Testis (tissue), 3 donors: ENCODE measurements around the gene IFI30. TPM values are rescaled to one million over a fixed set of nuclear protein-coding genes. Genes with fewer than 3 reads are reported as not detected.

Source experiments
- DNase-seq: peaks from one replicate; pipeline ENCODE4 v3.0.0-alpha.2; 2019
- H3K27ac ChIP-seq, 2 donors: fragments of 200-600 bp; sonication (generic); one replicate each; pipeline ENCODE4 v1.5.1; 2019
- H3K27me3 ChIP-seq: fragments of 200-600 bp; sonication (generic); one replicate; pipeline ENCODE4 v1.5.1; 2019
- H3K36me3 ChIP-seq: fragments of 200-600 bp; sonication (generic); one replicate; pipeline ENCODE4 v1.5.1; 2017; ENCODE audit warnings: low read depth; ENCODE audit errors: missing control alignments
- H3K4me1 ChIP-seq: fragments of 200-600 bp; sonication (generic); one replicate; pipeline ENCODE4 v1.5.1; 2019
- H3K4me3 ChIP-seq, 2 donors: fragments of 200-600 bp; sonication (generic); one replicate each; pipeline ENCODE4 v1.5.1; 2017 to 2019
- H3K9me3 ChIP-seq: fragments of 200-600 bp; sonication (generic); one replicate; pipeline ENCODE4 v1.5.1; 2017
- CTCF ChIP-seq, 3 experiments: fragments of 450-650 bp in 2 of 3; fragments of 200-600 bp in 1 of 3; sonication (generic) in 1 of 3; IDR thresholded peaks; one replicate each; pipeline ENCODE4 v1.5.1; 2016 to 2019; ENCODE audit warnings: antibody characterized with exemption in 3 of 3, mild to moderate bottlenecking in 2 of 3, moderate library complexity in 1 of 3
- POLR2A ChIP-seq: fragments of 450-650 bp; IDR thresholded peaks from one replicate; pipeline ENCODE4 v1.6.1; 2017; ENCODE audit warnings: antibody characterized with exemption, mild to moderate bottlenecking, moderate library complexity
- WGBS, 2 donors: methylation state at CpG; one replicate each; pipeline ENCODE4 v1.1.5; 2018; 5-methylcytosine and 5-hydroxymethylcytosine counted together
- intact Hi-C: fragments of 100-400 bp; cut with DNase I; formaldehyde crosslinking; loops from one replicate; pipeline ENCODE4 v1.15.1; 2023; ENCODE audit warnings: low total_unique reads
- polyA plus RNA-seq: library from polyadenylated mRNA; stranded (reverse); fragments of 350-450 nt; fragmentation: Illumina TruSeq; extraction: RNeasy Lipid Tissue Mini Kit (QIAGEN cat#74804); gene quantifications from one replicate; pipeline ENCODE4 v1.2.3, GENCODE V29; 2014; ENCODE audit warnings: low read depth, low replicate concordance; ENCODE audit not compliant: insufficient read depth
- total RNA-seq, 2 donors: library from RNA; depleted of rRNA; stranded (reverse); fragments of >200 nt; gene quantifications; one replicate each; pipeline ENCODE4 v1.2.3, GENCODE V29; 2016

Gene IFI30
- total and polyA plus RNA-seq, 3 donors from 2014 or later = 3.2 to 47.6 (median 7.4) TPM

- intact Hi-C loops = no loop called here
- Histone ChIP-seq H3K4me1 (peaks cover 10% of the 10 kb centered on the region), H3K27ac (no peak overlapping the region), H3K36me3 (no peaks in the 10 kb centered on the region), H3K4me3 (peak overlapping the region; percentile 65 to 66), H3K9me3 (no peaks in the 10 kb centered on the region), H3K27me3 (no peaks in the 10 kb centered on the region)
- TF ChIP-seq CTCF (IDR thresholded peaks at IDR 0.05) (peak in 2 of 3 experiments; percentile 10 to 29), POLR2A (no peak)
- peak; percentile 57 for DNase-seq
- WGBS, 2 donors = 3 to 21% methylated on average over 6 to 32 of the region's 32 CpGs
Observed at GRCh38 chr19:18202778-18203407, 29.3 kb downstream of the IFI30 start.

GRCh38 chr19:18203408-18203862 lies 29.8 kb downstream of the IFI30 start:
- intact Hi-C loops = no loop called here
- TF ChIP-seq POLR2A = no peak
- no peak for TF ChIP-seq CTCF (IDR thresholded peaks at IDR 0.05)
- Histone ChIP-seq H3K9me3 (no peaks in the 10 kb centered on the region), H3K27ac (peak overlapping the region; percentile 22 to 69), H3K27me3 (no peaks in the 10 kb centered on the region), H3K36me3 (no peaks in the 10 kb centered on the region), H3K4me1 (peaks cover 10% of the 10 kb centered on the region), H3K4me3 (peak overlapping the region; percentile 65 to 66)
- DNase-seq = no peak
- WGBS, 2 donors = 0 to 1% methylated on average over 14 to 37 of the region's 38 CpGs

- TF ChIP-seq CTCF (IDR thresholded peaks at IDR 0.05) (peak in 2 of 3 experiments; percentile 9 to 35), POLR2A (peak; percentile 90)
- intact Hi-C loops = no loop called here
- 0 to 1% methylated on average over 2 to 50 of the region's 50 CpGs for WGBS, 2 donors
Observed at GRCh38 chr19:18203863-18204393, 30.3 kb downstream of the IFI30 start, which contains the start of gene RAB3A. RAB3A (minus strand) TSS chr19:18204042; CDS start chr19:18202740, 1,302 bp downstream.

GRCh38 chr19:18204394-18205199 lies 31.0 kb downstream of the IFI30 start:
- Histone ChIP-seq H3K9me3 (no peaks in the 10 kb centered on the region), H3K27me3 (no peaks in the 10 kb centered on the region), H3K4me1 (peaks cover 10% of the 10 kb centered on the region), H3K27ac (peak overlapping the region; percentile 97 to 98), H3K36me3 (no peaks in the 10 kb centered on the region), H3K4me3 (peak overlapping the region; percentile 52 to 66)
- no peak for DNase-seq
- TF ChIP-seq CTCF (IDR thresholded peaks at IDR 0.05) (no peak), POLR2A (peak; percentile 50)
- intact Hi-C loops = no loop called here
- WGBS, 2 donors = 0 to 1% methylated on average over 20 to 22 of the region's 22 CpGs

More at GRCh38 chr19:18203863-18204393, 30.3 kb downstream of the IFI30 start, which contains the start of gene RAB3A:
- H3K9me3 ChIP-seq = no peaks in the 10 kb centered on the region
- H3K36me3 ChIP-seq = no peaks in the 10 kb centered on the region
- H3K27ac ChIP-seq = peak within 1 kb of the TSS; percentile 97 to 98
- peaks cover 10% of the 10 kb centered on the region for H3K4me1 ChIP-seq
- no peaks in the 10 kb centered on the region for H3K27me3 ChIP-seq
- H3K4me3 ChIP-seq = peak within 1 kb of the TSS; percentile 65 to 66
- DNase-seq = peak; percentile 100
